H54 (cell line): ENCODE data around the gene ACTL8.

Experiments used
- DNase-seq: peaks from one replicate; pipeline ENCODE4 v3.0.0; 2011; ENCODE audit warnings: low spot score, mixed read lengths; ENCODE audit not compliant: insufficient read length
- FAIRE-seq: peaks from 3 replicates; lab custom pipeline; 2011; peaks lifted over from hg19 to GRCh38; lab: Jason Lieb, UNC
- POLR2A ChIP-seq: IDR thresholded peaks from 2 replicates; pipeline ENCODE4 v1.6.1; 2011; ENCODE audit warnings: low read depth, mild to moderate bottlenecking, low read length

The ACTL8 gene

GRCh38 chr1:17755120-17755519, at the start of gene ACTL8:
Gene ACTL8, plus strand, starts transcription at chr1:17755333. Its CDS starts 67,676 bp downstream, at chr1:17823009.
- FAIRE-seq (no peak), DNase-seq (no peak)
- TF ChIP-seq POLR2A = no peak

GRCh38 chr1:17706445-17706844, 48.7 kb upstream of the ACTL8 start:
- TF ChIP-seq POLR2A = no peak
- DNase-seq (no peak), FAIRE-seq (no peak)

GRCh38 chr1:17709981-17710380, 45.2 kb upstream of the ACTL8 start:
- DNase-seq (no peak), FAIRE-seq (no peak)
- no peak for TF ChIP-seq POLR2A

- DNase-seq (no peak), FAIRE-seq (no peak)
- TF ChIP-seq POLR2A = no peak
Measured at GRCh38 chr1:17710889-17711576, 44.1 kb upstream of the ACTL8 start.

- FAIRE-seq (no peak), DNase-seq (no peak)
- TF ChIP-seq POLR2A = no peak
Measured at GRCh38 chr1:17711577-17711910, 43.6 kb upstream of the ACTL8 start.

- FAIRE-seq = no peak
- TF ChIP-seq POLR2A = no peak
- DNase-seq = no peak
Measured at GRCh38 chr1:17711941-17712340, 43.2 kb upstream of the ACTL8 start.

- FAIRE-seq (no peak), DNase-seq (no peak)
- no peak for TF ChIP-seq POLR2A
Measured at GRCh38 chr1:17713993-17714392, 41.1 kb upstream of the ACTL8 start.

GRCh38 chr1:17717594-17718535, 37.3 kb upstream of the ACTL8 start:
- no peak for FAIRE-seq
- no peak for TF ChIP-seq POLR2A
- no peak for DNase-seq

- FAIRE-seq (peak; percentile 43), DNase-seq (peak; percentile 44)
- TF ChIP-seq POLR2A = no peak
Measured at GRCh38 chr1:17719874-17720273, 35.3 kb upstream of the ACTL8 start.

- no peak for FAIRE-seq
- DNase-seq = no peak
- TF ChIP-seq POLR2A = no peak
Measured at GRCh38 chr1:17721444-17721843, 33.7 kb upstream of the ACTL8 start.

- TF ChIP-seq POLR2A = no peak
- FAIRE-seq (no peak), DNase-seq (no peak)
Measured at GRCh38 chr1:17723684-17724083, 31.4 kb upstream of the ACTL8 start.

- no peak for DNase-seq
- no peak for FAIRE-seq
- TF ChIP-seq POLR2A = no peak
Measured at GRCh38 chr1:17724150-17724549, 31.0 kb upstream of the ACTL8 start.

- peak; percentile 87 for FAIRE-seq
Measured at GRCh38 chr1:17725084-17725719, 29.9 kb upstream of the ACTL8 start.

More at GRCh38 chr1:17725084-17725719, 29.9 kb upstream of the ACTL8 start:
- no peak for TF ChIP-seq POLR2A
- peak; percentile 45 for DNase-seq
